ENCODE results near the gene MAPKAPK2.

MAPKAPK2 gene

GRCh38 chr1:206660136-206660535, 24.6 kb upstream of the MAPKAPK2 start:
- TF ChIP-seq POLR2AphosphoS5 (IDR thresholded peaks at IDR 0.05; ENCODE audit: low read depth, low read length), result no peak
- TF ChIP-seq PAX5 (IDR thresholded peaks at IDR 0.05; ENCODE audit: insufficient read depth, low read length, severe bottlenecking), result no peak
- no peak for TF ChIP-seq POLR2A (IDR thresholded peaks at IDR 0.05; ENCODE audit: low read depth, low read length)
- no peak for TF ChIP-seq TAF1 (IDR thresholded peaks at IDR 0.05; ENCODE audit: low read depth, low read length)
- no peak for TF ChIP-seq SPI1 (IDR thresholded peaks at IDR 0.05; ENCODE audit: low read depth, low read length)
- TF ChIP-seq POU2F2 (IDR thresholded peaks at IDR 0.05; ENCODE audit: low read depth, low read length), result no peak
- DNase-seq (ENCODE audit: insufficient read length, low spot score) (no peak), FAIRE-seq (no peak)

GRCh38 chr1:206661161-206661820, 23.4 kb upstream of the MAPKAPK2 start:
- TF ChIP-seq SPI1 (IDR thresholded peaks at IDR 0.05; ENCODE audit: low read depth, low read length) (no peak), POLR2A (IDR thresholded peaks at IDR 0.05; ENCODE audit: low read depth, low read length) (no peak), POLR2AphosphoS5 (IDR thresholded peaks at IDR 0.05; ENCODE audit: low read depth, low read length) (no peak), PAX5 (IDR thresholded peaks at IDR 0.05; ENCODE audit: insufficient read depth, low read length, severe bottlenecking) (no peak), TAF1 (IDR thresholded peaks at IDR 0.05; ENCODE audit: low read depth, low read length) (no peak), POU2F2 (IDR thresholded peaks at IDR 0.05; ENCODE audit: low read depth, low read length) (no peak)
- FAIRE-seq (no peak), DNase-seq (ENCODE audit: insufficient read length, low spot score) (no peak)

- TF ChIP-seq TAF1 (IDR thresholded peaks at IDR 0.05; ENCODE audit: low read depth, low read length) (no peak), PAX5 (IDR thresholded peaks at IDR 0.05; ENCODE audit: insufficient read depth, low read length, severe bottlenecking) (no peak), POU2F2 (IDR thresholded peaks at IDR 0.05; ENCODE audit: low read depth, low read length) (no peak), POLR2A (IDR thresholded peaks at IDR 0.05; ENCODE audit: low read depth, low read length) (no peak), POLR2AphosphoS5 (IDR thresholded peaks at IDR 0.05; ENCODE audit: low read depth, low read length) (no peak), SPI1 (IDR thresholded peaks at IDR 0.05; ENCODE audit: low read depth, low read length) (no peak)
- no peak for FAIRE-seq
- no peak for DNase-seq (ENCODE audit: insufficient read length, low spot score)
Measured at GRCh38 chr1:206662396-206663092, 22.2 kb upstream of the MAPKAPK2 start.

- FAIRE-seq (no peak), DNase-seq (ENCODE audit: insufficient read length, low spot score) (no peak)
- TF ChIP-seq POU2F2 (IDR thresholded peaks at IDR 0.05; ENCODE audit: low read depth, low read length) (no peak), PAX5 (IDR thresholded peaks at IDR 0.05; ENCODE audit: insufficient read depth, low read length, severe bottlenecking) (no peak), TAF1 (IDR thresholded peaks at IDR 0.05; ENCODE audit: low read depth, low read length) (no peak), POLR2A (IDR thresholded peaks at IDR 0.05; ENCODE audit: low read depth, low read length) (no peak), POLR2AphosphoS5 (IDR thresholded peaks at IDR 0.05; ENCODE audit: low read depth, low read length) (no peak), SPI1 (IDR thresholded peaks at IDR 0.05; ENCODE audit: low read depth, low read length) (no peak)
Measured at GRCh38 chr1:206663362-206663761, 21.3 kb upstream of the MAPKAPK2 start.

GRCh38 chr1:206663832-206664652, 20.7 kb upstream of the MAPKAPK2 start:
- FAIRE-seq (peak; percentile 91), DNase-seq (ENCODE audit: insufficient read length, low spot score) (no peak)
- no peak for TF ChIP-seq TAF1 (IDR thresholded peaks at IDR 0.05; ENCODE audit: low read depth, low read length)
- TF ChIP-seq POLR2A (IDR thresholded peaks at IDR 0.05; ENCODE audit: low read depth, low read length), result no peak
- TF ChIP-seq SPI1 (IDR thresholded peaks at IDR 0.05; ENCODE audit: low read depth, low read length), result no peak
- no peak for TF ChIP-seq POU2F2 (IDR thresholded peaks at IDR 0.05; ENCODE audit: low read depth, low read length)
- TF ChIP-seq PAX5 (IDR thresholded peaks at IDR 0.05; ENCODE audit: insufficient read depth, low read length, severe bottlenecking), result no peak
- no peak for TF ChIP-seq POLR2AphosphoS5 (IDR thresholded peaks at IDR 0.05; ENCODE audit: low read depth, low read length)

- no peak for TF ChIP-seq TAF1 (IDR thresholded peaks at IDR 0.05; ENCODE audit: low read depth, low read length)
- TF ChIP-seq POU2F2 (IDR thresholded peaks at IDR 0.05; ENCODE audit: low read depth, low read length), result no peak
- TF ChIP-seq PAX5 (IDR thresholded peaks at IDR 0.05; ENCODE audit: insufficient read depth, low read length, severe bottlenecking), result no peak
- TF ChIP-seq POLR2A (IDR thresholded peaks at IDR 0.05; ENCODE audit: low read depth, low read length), result no peak
- no peak for TF ChIP-seq POLR2AphosphoS5 (IDR thresholded peaks at IDR 0.05; ENCODE audit: low read depth, low read length)
- TF ChIP-seq SPI1 (IDR thresholded peaks at IDR 0.05; ENCODE audit: low read depth, low read length), result no peak
- DNase-seq (ENCODE audit: insufficient read length, low spot score) (no peak), FAIRE-seq (no peak)
Measured at GRCh38 chr1:206664740-206665139, 20.0 kb upstream of the MAPKAPK2 start.

GRCh38 chr1:206666031-206666561, 18.6 kb upstream of the MAPKAPK2 start:
- DNase-seq (ENCODE audit: insufficient read length, low spot score), result no peak
- no peak for FAIRE-seq
- TF ChIP-seq TAF1 (IDR thresholded peaks at IDR 0.05; ENCODE audit: low read depth, low read length) (no peak), POLR2A (IDR thresholded peaks at IDR 0.05; ENCODE audit: low read depth, low read length) (no peak), POU2F2 (IDR thresholded peaks at IDR 0.05; ENCODE audit: low read depth, low read length) (no peak), SPI1 (IDR thresholded peaks at IDR 0.05; ENCODE audit: low read depth, low read length) (no peak), PAX5 (IDR thresholded peaks at IDR 0.05; ENCODE audit: insufficient read depth, low read length, severe bottlenecking) (no peak), POLR2AphosphoS5 (IDR thresholded peaks at IDR 0.05; ENCODE audit: low read depth, low read length) (no peak)

GRCh38 chr1:206666954-206667665, 17.6 kb upstream of the MAPKAPK2 start:
- no peak for FAIRE-seq
- TF ChIP-seq POLR2A (IDR thresholded peaks at IDR 0.05; ENCODE audit: low read depth, low read length) (no peak), TAF1 (IDR thresholded peaks at IDR 0.05; ENCODE audit: low read depth, low read length) (no peak), SPI1 (IDR thresholded peaks at IDR 0.05; ENCODE audit: low read depth, low read length) (no peak)

More at GRCh38 chr1:206666954-206667665, 17.6 kb upstream of the MAPKAPK2 start:
- DNase-seq (ENCODE audit: insufficient read length, low spot score), result no peak
